SK-N-SH treated with all-trans-retinoic acid at 6 μM for 48 hours (cell line): ENCODE measurements around the gene MMP20.

Experiments used
- ATAC-seq: fragments of 200-7000 bp; cut with Tn5 transposase; 3 replicates; pipeline ENCODE4 v1.9.1; 2020; ENCODE audit warnings: mild to moderate bottlenecking, moderate library complexity
- ARNTL ChIP-seq: fragments of 450-650 bp; formaldehyde crosslinking; IDR thresholded peaks from 2 replicates; pipeline ENCODE4 v1.5.0; 2020; ENCODE audit warnings: low read depth, mild to moderate bottlenecking, moderate library complexity, borderline replicate concordance
- BACH2 ChIP-seq: fragments of 250-450 bp; sonication (Bioruptor Pico); IDR thresholded peaks from 2 replicates; pipeline ENCODE4 v1.9.0; 2021; ENCODE audit warnings: mild to moderate bottlenecking, borderline replicate concordance
- CREB5 ChIP-seq: fragments of 250-450 bp; sonication (Bioruptor Pico); IDR thresholded peaks from 2 replicates; pipeline ENCODE4 v1.5.1; 2020; ENCODE audit warnings: low read depth, mild to moderate bottlenecking, moderate library complexity
- CSDC2 ChIP-seq: fragments of 250-450 bp; sonication (Bioruptor Pico); IDR thresholded peaks from 2 replicates; pipeline ENCODE4 v1.5.0; 2020; ENCODE audit warnings: mild to moderate bottlenecking, moderate library complexity
- CSRNP3 ChIP-seq: fragments of 250-450 bp; sonication (Bioruptor Pico); IDR thresholded peaks from 2 replicates; pipeline ENCODE4 v1.5.1; 2021; ENCODE audit warnings: mild to moderate bottlenecking, moderate library complexity
- ESRRG ChIP-seq: fragments of 250-450 bp; sonication (Bioruptor Pico); IDR thresholded peaks from 2 replicates; pipeline ENCODE4 v1.6.1; 2021; ENCODE audit warnings: mild to moderate bottlenecking
- ISL1 ChIP-seq: fragments of 250-450 bp; sonication (Bioruptor Pico); IDR thresholded peaks from 2 replicates; pipeline ENCODE4 v2.1.2; 2022; ENCODE audit warnings: mild to moderate bottlenecking, moderate library complexity
- OSR1 ChIP-seq: fragments of 250-450 bp; sonication (Bioruptor Pico); IDR thresholded peaks from 2 replicates; pipeline ENCODE4 v1.8.0; 2022; ENCODE audit warnings: moderate library complexity, mild to moderate bottlenecking, inconsistent platforms
- PATZ1 ChIP-seq: fragments of 250-450 bp; sonication (Bioruptor Pico); IDR thresholded peaks from 2 replicates; pipeline ENCODE4 v1.8.0; 2020; ENCODE audit warnings: mild to moderate bottlenecking, moderate library complexity, borderline replicate concordance
- POU6F1 ChIP-seq: fragments of 250-450 bp; sonication (Bioruptor Pico); IDR thresholded peaks from 2 replicates; pipeline ENCODE4 v1.8.0; 2021; ENCODE audit warnings: low read depth, mild to moderate bottlenecking, moderate library complexity, borderline replicate concordance
- PPARA ChIP-seq: fragments of 250-450 bp; sonication (Bioruptor Pico); IDR thresholded peaks from 2 replicates; pipeline ENCODE4 v1.5.0; 2020; ENCODE audit warnings: mild to moderate bottlenecking, borderline replicate concordance
- RARB ChIP-seq: fragments of 250-450 bp; sonication (Bioruptor Pico); IDR thresholded peaks from 2 replicates; pipeline ENCODE4 v1.8.0; 2021; ENCODE audit warnings: mild to moderate bottlenecking, moderate library complexity
- SNAI2 ChIP-seq: fragments of 250-450 bp; sonication (Bioruptor Pico); IDR thresholded peaks from 2 replicates; pipeline ENCODE4 v1.5.0; 2020; ENCODE audit warnings: mild to moderate bottlenecking, moderate library complexity
- TCF4 ChIP-seq: fragments of 250-450 bp; sonication (Bioruptor Pico); IDR thresholded peaks from 2 replicates; pipeline ENCODE4 v1.8.0; 2021; ENCODE audit warnings: mild to moderate bottlenecking, moderate library complexity, borderline replicate concordance
- TOX ChIP-seq: fragments of 250-450 bp; sonication (Bioruptor Pico); IDR thresholded peaks from 2 replicates; pipeline ENCODE4 v1.8.0; 2021; ENCODE audit warnings: mild to moderate bottlenecking, moderate library complexity, borderline replicate concordance
- TSHZ2 ChIP-seq: fragments of 250-450 bp; sonication (Bioruptor Pico); IDR thresholded peaks from 2 replicates; pipeline ENCODE4 v1.5.0; 2020; ENCODE audit warnings: mild to moderate bottlenecking, moderate library complexity
- ZC3H10 ChIP-seq: fragments of 250-450 bp; sonication (Bioruptor Pico); IDR thresholded peaks from 2 replicates; pipeline ENCODE4 v1.5.1; 2021; ENCODE audit warnings: mild to moderate bottlenecking, moderate library complexity
- ZFP30 ChIP-seq: fragments of 450-650 bp; formaldehyde crosslinking; IDR thresholded peaks from 2 replicates; pipeline ENCODE4 v1.5.0; 2022; ENCODE audit warnings: mild to moderate bottlenecking, moderate library complexity
- ZNF565 ChIP-seq: fragments of 450-650 bp; formaldehyde crosslinking; conservative IDR thresholded peaks from 2 replicates; pipeline ENCODE4 v1.5.0; 2020; ENCODE audit warnings: low read depth, mild to moderate bottlenecking, moderate library complexity
- ZNF70 ChIP-seq: fragments of 450-650 bp; formaldehyde crosslinking; IDR thresholded peaks from 2 replicates; pipeline ENCODE4 v1.5.0; 2020; ENCODE audit warnings: mild to moderate bottlenecking, moderate library complexity
- ZNF8 ChIP-seq: fragments of 450-650 bp; formaldehyde crosslinking; IDR thresholded peaks from 2 replicates; pipeline ENCODE4 v1.5.0; 2020; ENCODE audit warnings: mild to moderate bottlenecking, moderate library complexity

The MMP20 gene

GRCh38 chr11:102614485-102614884 lies 10.6 kb downstream of the MMP20 start (continued):
- TF ChIP-seq CSRNP3: no peak
- TF ChIP-seq ZNF70 (CRISPR knock-in tag): no peak
- no peak for TF ChIP-seq CSDC2 (CRISPR knock-in tag)

- no peak for ATAC-seq
- TF ChIP-seq CSDC2 (CRISPR knock-in tag) (no peak), TSHZ2 (CRISPR knock-in tag) (no peak), ZNF70 (CRISPR knock-in tag) (no peak), TOX (no peak), ZNF8 (no peak), RARB (no peak), CSRNP3 (no peak)
These were observed 11.1 kb downstream of the MMP20 start for GRCh38 chr11:102614031-102614430.

- ATAC-seq: no peak
- TF ChIP-seq ESRRG (CRISPR knock-in tag): no peak
- no peak for TF ChIP-seq ZNF565
- no peak for TF ChIP-seq ZFP30 (CRISPR knock-in tag)
- TF ChIP-seq TCF4 (CRISPR knock-in tag): no peak
- TF ChIP-seq ZC3H10 (CRISPR knock-in tag): no peak
- TF ChIP-seq PPARA (CRISPR knock-in tag): no peak
- no peak for TF ChIP-seq POU6F1
- no peak for TF ChIP-seq SNAI2 (CRISPR knock-in tag)
- no peak for TF ChIP-seq CREB5 (CRISPR knock-in tag)
- no peak for TF ChIP-seq ZNF8
- TF ChIP-seq TOX: no peak
- no peak for TF ChIP-seq BACH2 (CRISPR knock-in tag)
- no peak for TF ChIP-seq ARNTL (CRISPR knock-in tag)
- TF ChIP-seq ZNF70 (CRISPR knock-in tag): no peak
- no peak for TF ChIP-seq CSDC2 (CRISPR knock-in tag)
- no peak for TF ChIP-seq RARB
- TF ChIP-seq, all 23 proteins: peak for 0
These were observed 11.7 kb downstream of the MMP20 start for GRCh38 chr11:102613450-102613849.

GRCh38 chr11:102611291-102611690 lies 13.8 kb downstream of the MMP20 start:
- ATAC-seq: no peak
- TF ChIP-seq CREB5 (CRISPR knock-in tag) (no peak), ZNF70 (CRISPR knock-in tag) (no peak), ZNF8 (no peak), ISL1 (CRISPR knock-in tag) (no peak), TSHZ2 (CRISPR knock-in tag) (no peak), RARB (no peak), PPARA (CRISPR knock-in tag) (no peak), PATZ1 (CRISPR knock-in tag) (no peak), ZC3H10 (CRISPR knock-in tag) (no peak), TCF4 (CRISPR knock-in tag) (no peak), ARNTL (CRISPR knock-in tag) (no peak), ZFP30 (CRISPR knock-in tag) (no peak), BACH2 (CRISPR knock-in tag) (no peak), OSR1 (CRISPR knock-in tag) (no peak)
